Non-pigmented ciliary epithelial cell (primary cell): Measurements from ENCODE around the gene TBL2.
A peak's percentile ranks its signal among the peaks of the same experiment; 100 is the strongest.
"Not testable (repeated sequence)": the region's sequence is repeated elsewhere in the genome, so short reads cannot be mapped to it uniquely, and the experiment has no call there.

Source experiments
- DNase-seq: peaks from one replicate; pipeline ENCODE4 v3.0.0-alpha.2; 2010; ENCODE audit warnings: low read depth

The TBL2 gene

GRCh38 chr7:73535918-73536317, 42.5 kb downstream of the TBL2 start:
- not testable (repeated sequence) for DNase-seq

DNA sequence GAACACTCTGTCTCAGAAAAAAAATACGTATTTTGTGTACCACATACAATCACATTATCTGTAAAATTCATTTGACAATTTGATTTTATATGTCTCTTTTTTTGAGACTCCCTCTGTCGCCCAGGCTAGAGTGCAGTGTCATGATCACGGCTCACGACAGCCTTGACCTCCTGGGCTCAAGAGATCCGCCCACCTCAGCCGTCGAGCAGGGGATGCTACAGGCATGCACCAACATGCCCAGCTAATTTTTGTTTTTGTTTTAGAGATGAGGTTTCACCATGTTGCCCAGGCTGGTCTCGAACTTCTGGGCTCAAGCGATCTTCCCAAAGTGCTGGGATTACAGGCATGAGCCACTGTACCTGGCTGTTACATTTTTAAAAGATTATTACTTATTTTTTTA, 44.6 kb downstream of the TBL2 start:
- no peak for DNase-seq

- DNase-seq = no peak
These were observed 46.2 kb downstream of the TBL2 start for GRCh38 chr7:73532224-73532623.

DNA sequence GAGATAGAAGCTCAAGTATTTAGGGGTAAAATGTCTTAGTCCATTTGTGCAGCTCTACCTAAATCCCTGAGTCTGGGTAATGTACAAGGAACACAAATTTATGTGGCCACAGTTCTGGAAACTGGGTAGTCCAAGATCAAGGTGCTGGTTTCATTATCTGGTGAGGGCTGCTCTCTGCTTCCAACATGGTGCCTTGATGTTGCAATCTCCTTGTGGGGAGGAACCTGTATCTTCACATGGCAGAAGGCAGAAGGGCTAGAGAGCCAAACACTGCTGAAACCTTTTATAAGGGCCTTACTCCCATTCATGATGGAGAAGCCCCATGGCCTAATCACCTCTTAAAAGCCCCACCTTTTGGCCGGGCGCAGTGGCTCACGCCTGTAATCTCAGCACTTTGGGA, 47.6 kb downstream of the TBL2 start:
- no peak for DNase-seq

- DNase-seq = no peak
These were observed 51.2 kb downstream of the TBL2 start for GRCh38 chr7:73526896-73527821.

GRCh38 chr7:73526158-73526494, 52.3 kb downstream of the TBL2 start:
- DNase-seq = not testable (repeated sequence)

- peak; percentile 88 for DNase-seq
These were observed 56.1 kb downstream of the TBL2 start, which contains the start of gene BAZ1B for GRCh38 chr7:73522105-73522872. Gene BAZ1B, minus strand, starts transcription at chr7:73522293. Its CDS starts 360 bp downstream, at chr7:73521933.

DNA sequence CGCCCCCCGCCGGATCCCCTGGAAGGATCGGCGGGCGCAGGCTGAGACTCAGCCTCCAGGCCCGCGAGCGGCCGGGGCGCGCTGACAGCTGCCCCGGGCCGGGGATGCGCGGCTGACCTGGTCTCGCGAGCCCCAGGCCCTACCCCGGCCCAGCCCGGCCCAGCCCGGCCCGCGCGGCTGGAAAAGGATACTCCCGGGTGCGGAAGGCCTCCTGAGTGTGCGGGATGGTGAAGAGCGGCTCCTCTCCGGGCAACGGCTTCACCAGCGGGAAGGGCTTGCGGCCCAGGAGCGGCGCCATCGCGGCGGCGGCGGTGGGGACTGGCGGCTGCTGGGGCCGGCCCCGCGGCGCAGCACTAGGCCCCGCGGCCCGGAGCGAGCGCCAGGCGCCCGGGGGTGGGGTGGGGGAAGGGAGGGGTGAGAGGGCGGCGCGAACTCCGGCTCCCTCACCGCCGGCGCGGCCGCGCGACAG, 56.7 kb downstream of the TBL2 start:
- no peak for DNase-seq

- no peak for DNase-seq
These were observed 57.4 kb downstream of the TBL2 start for GRCh38 chr7:73520673-73521635.

DNA sequence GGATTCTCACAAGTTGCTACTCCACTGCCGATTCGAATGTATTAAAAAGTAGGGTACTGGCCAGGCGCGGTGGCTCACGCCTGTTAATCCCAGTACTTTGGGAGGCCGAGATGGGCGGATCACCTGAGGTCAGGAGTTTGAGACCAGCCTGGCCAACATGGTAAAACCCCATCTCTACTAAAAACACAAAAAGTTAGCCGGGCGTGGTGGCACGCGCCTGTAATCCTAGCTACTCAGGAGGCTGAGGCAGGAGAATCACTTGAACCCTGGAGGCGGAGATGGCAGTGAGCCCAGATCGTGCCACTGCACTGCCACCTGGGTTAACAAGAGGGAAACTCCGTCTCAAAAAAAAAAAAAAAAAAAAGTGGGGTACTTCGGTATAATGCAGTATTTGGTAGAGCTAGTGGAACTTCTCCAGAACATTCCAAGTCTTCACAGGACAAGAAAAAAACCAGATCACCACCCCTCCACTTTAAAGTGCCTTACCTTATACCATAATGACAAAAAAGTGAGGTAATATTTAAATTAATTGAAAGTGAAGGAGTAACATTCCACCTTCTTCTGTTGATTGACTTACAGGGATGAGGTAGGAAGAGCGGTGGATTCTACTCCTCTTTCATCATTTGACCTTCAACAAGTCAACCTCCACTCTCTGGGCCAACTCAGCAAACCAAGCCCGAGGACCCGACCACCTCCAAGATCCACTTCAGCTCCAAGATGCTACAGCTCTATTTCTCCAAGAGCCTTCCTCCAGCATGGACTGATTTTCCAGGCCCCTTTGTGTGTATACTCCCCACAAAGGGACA, 58.3 kb downstream of the TBL2 start:
- DNase-seq = no peak

GRCh38 chr7:73518470-73518869, 59.9 kb downstream of the TBL2 start:
- DNase-seq = no peak
